ENCODE data around the gene ZKSCAN7. TPM values are rescaled to one million over a fixed set of nuclear protein-coding genes. Genes with fewer than 3 reads are reported as not detected.

ZKSCAN7 gene
- total RNA-seq, 1 donor from 2014 or later, result 7.0 TPM

- H3K4me3 Mint-ChIP-seq (ENCODE audit: unreplicated experiment), result peak overlapping the region; percentile 91
- no peak for DNase-seq (ENCODE audit: low spot score)
- H3K27me3 Mint-ChIP-seq (ENCODE audit: low read depth), result no peaks in the 10 kb centered on the region
Observed at GRCh38 chr3:44511238-44511566, 43.8 kb upstream of the ZKSCAN7 start.

DNA sequence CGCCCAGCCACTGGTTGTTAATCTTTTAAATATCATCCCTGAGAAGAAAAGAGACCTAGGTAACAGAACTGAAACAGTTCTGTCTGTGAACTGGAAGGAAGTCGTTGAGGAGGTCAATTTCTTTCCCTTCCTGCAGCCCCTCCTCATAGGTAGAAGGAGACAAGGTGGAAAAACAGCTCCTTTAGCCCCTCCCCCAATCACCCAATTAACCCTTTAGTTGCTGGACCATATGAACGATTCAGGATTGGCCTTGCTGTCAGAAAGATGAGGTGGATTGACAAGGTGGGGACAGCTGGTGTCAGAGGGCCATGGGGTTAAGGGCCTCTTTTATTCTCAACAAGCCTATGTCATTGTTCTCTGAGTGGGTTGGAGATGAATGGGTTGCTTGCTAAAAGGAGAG, 41.5 kb upstream of the ZKSCAN7 start:
- DNase-seq (ENCODE audit: low spot score), result no peak
- Mint-ChIP-seq H3K4me3 (ENCODE audit: unreplicated experiment) (no peak overlapping the region), H3K27me3 (ENCODE audit: low read depth) (peaks cover 2% of the 10 kb centered on the region), H3K9me3 (ENCODE audit: low read depth) (peaks cover 2% of the 10 kb centered on the region), H3K4me1 (ENCODE audit: low read depth) (peaks cover 25% of the 10 kb centered on the region), H3K36me3 (ENCODE audit: low read depth) (no peaks in the 10 kb centered on the region), H3K27ac (ENCODE audit: unreplicated experiment) (no peak overlapping the region)
- TF ChIP-seq CTCF (IDR thresholded peaks at IDR 0.05), result no peak

More at GRCh38 chr3:44511238-44511566, 43.8 kb upstream of the ZKSCAN7 start:
- Mint-ChIP-seq H3K36me3 (ENCODE audit: low read depth) (no peaks in the 10 kb centered on the region), H3K27ac (ENCODE audit: unreplicated experiment) (peak overlapping the region; percentile 99), H3K4me1 (ENCODE audit: low read depth) (peaks cover 39% of the 10 kb centered on the region), H3K9me3 (ENCODE audit: low read depth) (peaks cover 1% of the 10 kb centered on the region)
- no peak for TF ChIP-seq CTCF (IDR thresholded peaks at IDR 0.05)

DNA sequence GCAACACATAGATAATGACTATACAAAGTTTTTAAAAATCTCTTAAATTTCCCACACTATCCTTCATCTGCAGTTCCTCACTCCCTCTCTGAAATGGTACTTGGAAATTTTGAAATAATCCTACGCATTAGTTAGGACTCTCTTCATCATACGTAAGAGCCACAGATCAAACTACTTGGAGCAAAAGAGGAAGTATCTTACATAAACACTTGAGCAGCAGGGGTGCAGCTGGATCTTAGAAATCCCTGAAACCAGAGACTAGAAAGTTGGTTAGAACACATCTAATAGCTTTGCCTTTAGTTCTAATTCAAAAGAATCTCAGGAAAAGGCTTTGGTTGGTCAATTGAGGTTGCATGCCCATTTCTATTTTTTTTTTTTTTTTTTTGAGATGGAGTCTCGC, 38.8 kb upstream of the ZKSCAN7 start:
- Mint-ChIP-seq H3K4me1 (ENCODE audit: low read depth) (peaks cover 5% of the 10 kb centered on the region), H3K27ac (ENCODE audit: unreplicated experiment) (no peak overlapping the region), H3K36me3 (ENCODE audit: low read depth) (no peaks in the 10 kb centered on the region), H3K4me3 (ENCODE audit: unreplicated experiment) (no peak overlapping the region), H3K27me3 (ENCODE audit: low read depth) (peaks cover 8% of the 10 kb centered on the region), H3K9me3 (ENCODE audit: low read depth) (peaks cover 2% of the 10 kb centered on the region)
- DNase-seq (ENCODE audit: low spot score), result no peak
- no peak for TF ChIP-seq CTCF (IDR thresholded peaks at IDR 0.05)

DNA sequence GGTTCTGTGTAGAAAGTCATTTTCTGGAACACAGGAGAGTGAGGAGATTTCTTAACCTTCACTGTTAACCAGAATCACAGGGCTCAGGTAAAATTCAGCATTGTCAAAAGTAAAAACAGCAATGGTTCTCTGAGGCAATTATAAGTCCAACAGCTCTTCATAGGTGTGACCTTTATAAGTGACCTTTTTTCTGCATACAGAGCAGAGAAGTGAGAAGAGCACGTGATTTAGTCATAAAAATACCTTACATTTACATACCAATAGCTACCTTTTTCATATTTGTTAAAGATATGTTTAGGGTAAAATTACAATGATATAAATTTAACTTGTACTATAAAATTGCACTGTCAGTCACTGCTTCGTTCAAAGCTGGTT, 36.2 kb upstream of the ZKSCAN7 start:
- Mint-ChIP-seq H3K4me1 (ENCODE audit: low read depth) (no peaks in the 10 kb centered on the region), H3K9me3 (ENCODE audit: low read depth) (peaks cover 2% of the 10 kb centered on the region), H3K27me3 (ENCODE audit: low read depth) (peaks cover 23% of the 10 kb centered on the region), H3K27ac (ENCODE audit: unreplicated experiment) (no peak overlapping the region), H3K4me3 (ENCODE audit: unreplicated experiment) (no peak overlapping the region), H3K36me3 (ENCODE audit: low read depth) (no peaks in the 10 kb centered on the region)
- DNase-seq (ENCODE audit: low spot score), result no peak
- no peak for TF ChIP-seq CTCF (IDR thresholded peaks at IDR 0.05)

DNA sequence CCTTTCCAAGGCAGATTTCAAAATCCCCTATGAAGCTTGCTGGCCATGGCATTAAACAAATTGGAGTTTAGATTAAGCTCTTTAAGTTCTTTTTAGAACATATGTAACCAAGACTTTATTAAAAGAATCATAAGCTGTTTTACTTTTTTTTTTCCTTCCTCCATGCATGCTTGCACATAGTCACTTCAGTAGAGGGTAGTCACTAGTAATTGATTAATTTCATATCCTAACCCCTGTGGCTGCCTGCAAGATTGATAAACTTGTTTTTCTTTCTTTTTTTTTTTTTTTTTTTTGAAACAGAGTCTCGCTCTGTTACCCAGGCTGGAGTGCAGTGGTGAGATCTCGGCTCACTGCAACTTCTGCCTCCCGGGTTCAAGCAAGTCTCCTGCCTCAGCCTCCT, 33.3 kb upstream of the ZKSCAN7 start:
- DNase-seq (ENCODE audit: low spot score), result no peak
- Mint-ChIP-seq H3K27me3 (ENCODE audit: low read depth) (peaks cover 36% of the 10 kb centered on the region), H3K9me3 (ENCODE audit: low read depth) (no peaks in the 10 kb centered on the region), H3K36me3 (ENCODE audit: low read depth) (no peaks in the 10 kb centered on the region), H3K27ac (ENCODE audit: unreplicated experiment) (no peak overlapping the region), H3K4me1 (ENCODE audit: low read depth) (no peaks in the 10 kb centered on the region), H3K4me3 (ENCODE audit: unreplicated experiment) (no peak overlapping the region)
- TF ChIP-seq CTCF (IDR thresholded peaks at IDR 0.05), result no peak
